GM12865 (cell line): Measurements from ENCODE around the gene DEDD2.
A peak's percentile ranks its signal among the peaks of the same experiment; 100 is the strongest.

Source experiments
- DNase-seq: peaks from one replicate; pipeline ENCODE4 v3.0.0; 2010; ENCODE audit warnings: low read depth
- H3K4me3 ChIP-seq: 2 replicates; pipeline ENCODE4 v1.5.1; 2011; ENCODE audit warnings: mild to moderate bottlenecking, low read depth, low read length, control low read depth
- CTCF ChIP-seq: IDR thresholded peaks from 2 replicates; pipeline ENCODE4 v1.5.1; 2011; ENCODE audit warnings: low read length, control low read depth, low read depth, inconsistent platforms; ENCODE audit not compliant: insufficient read depth; ENCODE audit errors: missing control alignments

DEDD2 gene

GRCh38 chr19:42254089-42254849 is 36.8 kb upstream of the DEDD2 start:
- TF ChIP-seq CTCF: no peak
- peak; percentile 81 for DNase-seq
- peak overlapping the region; percentile 100 for H3K4me3 ChIP-seq

DNA sequence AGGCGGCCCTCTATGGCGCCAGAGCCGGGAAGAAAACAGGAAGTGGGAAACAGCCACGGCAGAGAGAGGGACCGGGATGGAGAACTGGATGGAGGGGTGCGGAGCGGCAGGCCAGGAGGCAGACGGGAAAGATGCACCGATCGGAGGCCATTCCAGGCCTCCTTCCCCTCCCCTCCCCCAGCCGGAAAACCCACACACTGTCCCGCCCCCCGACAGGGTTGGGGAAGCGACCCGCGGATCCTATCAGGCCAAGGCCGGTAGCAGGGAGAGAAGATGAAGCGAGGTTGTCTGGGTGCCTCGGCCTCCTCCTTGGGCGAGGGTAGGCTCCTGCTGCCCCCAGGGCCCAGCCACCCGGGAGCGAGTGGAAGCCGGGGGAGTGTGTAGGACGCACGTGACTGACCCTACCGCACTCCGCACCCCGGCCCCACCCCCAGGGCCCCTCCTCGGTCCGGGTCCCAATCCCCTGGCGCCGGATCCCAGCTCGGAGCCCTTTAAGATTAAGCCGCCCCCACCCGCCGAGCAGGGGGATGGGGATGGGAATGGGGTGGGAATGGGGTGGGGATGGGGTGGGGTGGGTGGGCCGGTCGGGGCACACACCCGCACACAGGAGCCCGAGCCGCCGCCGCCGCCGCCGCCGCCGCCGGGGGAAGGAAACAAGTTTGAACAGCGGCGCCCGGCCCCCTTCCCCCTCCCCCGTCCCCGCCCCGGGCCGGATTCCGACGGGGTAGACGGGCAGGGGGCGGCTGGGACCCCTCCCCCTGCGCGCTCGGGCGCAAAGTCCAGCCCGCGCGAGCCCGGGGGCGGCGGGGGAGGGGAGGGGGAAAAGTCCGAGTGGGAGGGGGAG is 36.0 kb upstream of the DEDD2 start:
- H3K4me3 ChIP-seq: peak overlapping the region; percentile 100
- peak; percentile 65 for DNase-seq
- no peak for TF ChIP-seq CTCF

DNA sequence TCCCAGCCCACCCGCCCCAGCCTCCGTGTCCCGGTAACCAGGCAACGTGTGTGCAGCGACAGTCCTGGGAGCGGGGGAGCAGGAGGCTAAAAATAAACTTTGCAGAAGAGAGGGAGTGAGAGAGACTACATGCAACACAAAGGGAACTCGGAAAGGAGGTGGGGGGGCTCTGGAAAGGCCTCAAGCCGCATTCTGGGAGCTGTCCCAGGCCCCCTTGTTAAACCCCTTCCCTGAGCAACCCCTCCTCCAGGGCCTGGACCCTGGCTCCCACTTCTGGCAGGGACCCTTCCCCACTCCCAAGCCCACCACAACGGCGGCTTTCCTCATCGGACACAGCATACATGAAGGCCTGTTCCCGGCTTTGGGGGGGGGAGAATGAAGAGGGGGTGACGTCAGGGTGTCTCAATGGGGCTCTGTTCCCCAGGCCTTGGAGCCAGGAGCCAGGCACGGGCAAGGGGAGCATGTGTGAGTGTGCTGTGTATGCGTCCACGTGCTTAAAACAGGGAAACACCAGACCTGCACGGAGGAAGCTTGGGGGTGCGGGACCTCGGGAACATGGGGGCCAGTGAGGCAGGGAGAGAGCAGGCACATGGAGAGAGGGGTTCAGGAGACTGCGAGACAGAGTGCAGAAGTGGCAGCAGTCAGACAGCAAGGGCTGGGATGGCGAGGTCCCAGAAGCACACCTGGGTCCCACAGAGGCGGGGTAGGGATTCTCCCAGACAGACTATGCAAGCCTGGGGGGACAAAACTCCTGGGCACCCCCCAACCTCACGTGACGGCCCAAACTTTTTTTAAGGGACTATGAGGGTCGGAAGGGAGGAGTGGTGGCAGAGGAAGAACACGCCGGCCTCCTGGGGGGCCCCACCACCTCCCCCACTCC is 35.1 kb upstream of the DEDD2 start:
- peak overlapping the region; percentile 100 for H3K4me3 ChIP-seq
- no peak for DNase-seq
- TF ChIP-seq CTCF: no peak

DNA sequence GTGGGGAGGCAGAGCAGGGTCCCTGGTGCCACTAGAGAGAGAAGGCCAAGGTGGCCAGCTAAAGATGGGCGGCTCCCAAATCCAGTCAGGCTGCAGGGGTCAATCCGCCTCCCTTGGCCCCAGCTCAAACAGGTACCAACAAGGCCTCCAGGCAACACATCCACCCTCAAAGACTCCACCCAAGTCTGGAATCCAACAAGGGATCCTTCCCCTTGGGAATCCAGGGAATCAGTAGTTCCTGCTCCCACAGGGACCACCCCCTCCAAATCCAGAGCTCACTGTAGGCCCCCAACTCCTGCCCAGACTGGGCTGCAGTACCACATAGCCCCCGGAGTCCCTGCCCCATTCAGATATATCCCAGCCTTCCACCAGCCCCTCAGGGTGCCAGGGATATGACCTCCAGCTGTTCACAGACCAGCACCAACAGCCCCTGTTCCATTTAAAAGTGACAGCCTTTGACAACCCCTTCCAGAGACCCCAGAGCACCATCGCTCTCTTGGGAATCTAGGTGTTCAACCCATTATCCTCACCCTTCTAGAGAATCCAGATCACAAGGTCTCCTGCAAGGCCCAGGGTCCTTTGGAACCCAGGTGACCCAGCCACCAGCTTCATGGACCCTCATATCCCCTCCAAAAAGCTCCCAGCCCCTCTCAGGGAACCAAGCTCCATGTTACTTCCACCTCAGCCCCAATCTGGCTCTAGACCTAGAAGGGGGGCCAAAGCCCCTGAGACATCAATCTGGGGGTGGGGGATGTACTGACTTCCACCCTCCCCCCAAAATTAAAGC is 34.3 kb upstream of the DEDD2 start:
- H3K4me3 ChIP-seq: no peak overlapping the region
- no peak for TF ChIP-seq CTCF
- no peak for DNase-seq

- no peak for TF ChIP-seq CTCF
- H3K4me3 ChIP-seq: no peak overlapping the region
- DNase-seq: no peak
Observed at GRCh38 chr19:42250666-42251531, 33.4 kb upstream of the DEDD2 start.
